Measurements from ENCODE around the gene HECTD4. TPM values are rescaled to one million over a fixed set of nuclear protein-coding genes. Genes with fewer than 3 reads are reported as not detected.

The HECTD4 gene
- total RNA-seq, 1 donor from 2014 or later = 62.1 TPM

DNA sequence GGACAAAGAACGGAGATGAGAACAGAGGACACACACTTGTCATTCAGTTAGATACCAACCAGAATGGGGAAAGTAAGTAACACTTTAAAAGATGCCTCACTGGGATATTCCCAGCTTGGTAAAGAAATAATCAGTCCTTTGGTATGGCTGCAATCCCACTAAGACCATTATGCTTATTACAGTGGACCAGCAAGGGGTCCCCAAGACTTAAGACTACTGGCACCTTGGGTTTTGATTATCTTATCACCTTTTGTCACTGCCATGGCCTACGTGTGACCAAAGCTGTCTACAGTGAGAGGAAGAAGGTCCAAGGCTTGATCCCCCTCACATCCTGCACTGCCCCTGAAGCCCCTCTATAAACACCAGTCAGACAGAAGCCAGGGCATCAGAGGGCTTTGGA, 191.0 kb downstream of the HECTD4 start:
- Mint-ChIP-seq H3K36me3 (peaks cover 9% of the 10 kb centered on the region), H3K9me3 (no peaks in the 10 kb centered on the region), H3K27me3 (no peaks in the 10 kb centered on the region), H3K4me3 (no peak overlapping the region), H3K4me1 (ENCODE audit: unreplicated experiment) (no peaks in the 10 kb centered on the region), H3K27ac (no peak overlapping the region)
- DNase-seq (ENCODE audit: extremely low spot score, unreplicated experiment) = no peak
- TF ChIP-seq, protein P1, sequence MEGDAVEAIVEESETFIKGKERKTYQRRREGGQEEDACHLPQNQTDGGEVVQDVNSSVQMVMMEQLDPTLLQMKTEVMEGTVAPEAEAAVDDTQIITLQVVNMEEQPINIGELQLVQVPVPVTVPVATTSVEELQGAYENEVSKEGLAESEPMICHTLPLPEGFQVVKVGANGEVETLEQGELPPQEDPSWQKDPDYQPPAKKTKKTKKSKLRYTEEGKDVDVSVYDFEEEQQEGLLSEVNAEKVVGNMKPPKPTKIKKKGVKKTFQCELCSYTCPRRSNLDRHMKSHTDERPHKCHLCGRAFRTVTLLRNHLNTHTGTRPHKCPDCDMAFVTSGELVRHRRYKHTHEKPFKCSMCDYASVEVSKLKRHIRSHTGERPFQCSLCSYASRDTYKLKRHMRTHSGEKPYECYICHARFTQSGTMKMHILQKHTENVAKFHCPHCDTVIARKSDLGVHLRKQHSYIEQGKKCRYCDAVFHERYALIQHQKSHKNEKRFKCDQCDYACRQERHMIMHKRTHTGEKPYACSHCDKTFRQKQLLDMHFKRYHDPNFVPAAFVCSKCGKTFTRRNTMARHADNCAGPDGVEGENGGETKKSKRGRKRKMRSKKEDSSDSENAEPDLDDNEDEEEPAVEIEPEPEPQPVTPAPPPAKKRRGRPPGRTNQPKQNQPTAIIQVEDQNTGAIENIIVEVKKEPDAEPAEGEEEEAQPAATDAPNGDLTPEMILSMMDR (conservative IDR thresholded peaks at IDR 0.05) = no peak

DNA sequence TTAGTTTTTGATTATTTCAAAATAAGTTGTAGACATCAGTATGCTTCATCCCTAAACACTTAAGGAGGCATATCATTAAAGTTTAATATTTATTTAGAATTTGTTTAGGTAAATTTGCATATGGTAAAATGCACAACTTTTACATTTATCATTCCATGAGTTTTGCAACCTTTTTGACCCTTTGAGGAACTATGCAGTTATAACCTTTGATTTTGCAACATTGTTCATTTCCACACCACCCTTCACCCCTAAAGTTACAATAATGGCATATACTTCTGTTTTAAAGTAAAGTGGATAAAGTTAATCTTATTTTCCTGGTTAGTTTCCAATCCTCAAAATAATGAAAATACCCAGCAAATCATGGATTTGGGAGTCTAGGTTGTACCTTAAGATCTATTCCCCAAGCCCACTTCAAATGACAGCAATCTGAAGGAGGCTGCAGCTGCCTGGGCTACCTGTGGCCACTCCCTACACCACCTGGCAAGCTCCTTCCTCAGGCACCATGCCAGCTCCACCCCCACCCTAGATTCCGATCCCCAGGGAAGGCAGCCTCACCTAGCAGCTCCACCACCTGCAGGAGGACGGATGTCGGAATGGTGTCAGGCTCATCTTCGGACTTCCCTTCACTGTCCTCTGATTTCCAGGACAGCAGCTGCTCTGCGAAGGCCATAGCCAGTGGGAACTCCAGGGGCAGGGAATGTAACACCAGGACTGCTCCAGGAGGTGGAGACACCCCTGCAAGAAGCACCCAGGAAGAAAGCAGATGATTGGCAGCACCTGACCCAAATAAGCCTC, 191.8 kb downstream of the HECTD4 start:
- Mint-ChIP-seq H3K27me3 (no peaks in the 10 kb centered on the region), H3K4me1 (ENCODE audit: unreplicated experiment) (no peaks in the 10 kb centered on the region), H3K27ac (no peak overlapping the region), H3K9me3 (no peaks in the 10 kb centered on the region), H3K4me3 (no peak overlapping the region), H3K36me3 (peaks cover 7% of the 10 kb centered on the region)
- TF ChIP-seq, protein P1 (conservative IDR thresholded peaks at IDR 0.05) = no peak
- no peak for DNase-seq (ENCODE audit: extremely low spot score, unreplicated experiment)

DNA sequence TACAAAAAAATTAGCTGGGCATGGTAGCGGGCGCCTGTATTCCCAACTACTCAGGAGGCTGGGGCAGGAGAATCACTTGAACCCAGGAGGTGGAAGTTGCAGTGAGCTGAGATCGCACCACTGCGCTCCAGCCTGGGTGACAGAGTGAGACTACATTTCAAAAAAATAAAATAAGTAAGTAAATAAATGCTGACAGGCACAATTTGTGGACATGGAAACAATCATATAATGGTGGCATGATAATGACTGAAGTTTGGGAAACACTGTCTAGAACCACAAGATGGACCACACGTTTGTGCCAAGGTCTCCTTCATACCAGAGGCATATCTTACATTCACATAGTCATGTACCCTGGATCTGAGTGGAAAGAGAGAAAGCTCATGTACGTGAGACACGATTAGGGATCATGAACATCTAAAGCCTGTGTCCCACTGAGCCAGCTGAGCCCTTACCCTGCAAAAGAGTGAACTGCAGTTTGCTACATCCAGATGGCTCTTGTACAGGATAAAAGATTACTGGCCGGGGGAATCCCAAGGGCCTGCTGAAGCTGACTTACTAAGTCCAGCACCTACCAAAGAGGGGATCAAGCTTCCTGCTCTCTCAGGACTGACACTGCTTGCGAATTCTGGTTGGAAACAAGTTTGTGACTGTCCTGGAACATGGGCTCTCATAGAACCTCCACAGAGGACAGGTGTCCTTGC, 194.0 kb downstream of the HECTD4 start:
- Mint-ChIP-seq H3K27ac (no peak overlapping the region), H3K9me3 (no peaks in the 10 kb centered on the region), H3K4me1 (ENCODE audit: unreplicated experiment) (no peaks in the 10 kb centered on the region), H3K36me3 (peaks cover 4% of the 10 kb centered on the region), H3K4me3 (no peak overlapping the region), H3K27me3 (no peaks in the 10 kb centered on the region)
- DNase-seq (ENCODE audit: extremely low spot score, unreplicated experiment) = no peak
- TF ChIP-seq, protein P1 (conservative IDR thresholded peaks at IDR 0.05) = no peak

DNA sequence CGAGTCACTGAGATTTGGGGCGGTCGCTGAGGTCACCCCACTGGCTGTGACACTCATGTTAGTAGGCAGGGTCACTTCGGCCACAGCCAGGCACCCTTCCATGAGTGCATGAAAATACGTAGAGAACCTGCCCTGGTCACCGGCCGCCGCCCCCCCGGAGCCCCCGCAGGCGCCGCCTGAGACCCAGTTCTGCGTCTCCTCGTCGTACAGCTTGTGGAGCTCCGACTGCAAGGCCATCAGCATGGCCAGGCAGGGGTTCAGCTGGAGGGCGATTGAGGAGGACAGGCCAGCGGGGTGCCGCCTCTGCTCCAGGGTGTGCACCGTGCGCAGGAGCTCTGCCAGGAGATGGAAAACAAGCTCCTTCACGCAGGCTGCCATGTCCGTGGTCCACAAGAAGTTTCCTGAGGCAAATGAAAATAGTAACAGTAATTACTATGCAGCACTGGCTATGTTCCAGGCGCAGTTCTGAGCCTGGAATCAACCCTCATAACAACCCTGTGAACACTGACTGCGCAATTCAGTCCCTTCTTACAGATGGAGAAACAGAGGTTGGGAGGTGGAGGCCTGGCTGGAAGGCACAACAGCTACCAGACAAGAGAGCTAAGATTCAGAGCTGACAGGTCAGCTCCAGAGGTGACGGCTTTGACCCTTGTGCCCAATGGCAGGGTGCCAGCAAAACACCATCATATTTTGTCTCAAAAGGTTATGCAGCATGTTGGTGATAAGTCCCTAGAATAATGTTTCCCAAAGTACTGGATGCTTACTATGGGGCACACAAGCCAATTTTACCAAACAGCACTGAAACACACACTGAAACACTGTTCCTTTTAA, 196.9 kb downstream of the HECTD4 start:
- Mint-ChIP-seq H3K4me1 (ENCODE audit: unreplicated experiment) (peaks cover 3% of the 10 kb centered on the region), H3K9me3 (no peaks in the 10 kb centered on the region), H3K27me3 (no peaks in the 10 kb centered on the region), H3K27ac (no peak overlapping the region), H3K36me3 (peaks cover 3% of the 10 kb centered on the region), H3K4me3 (no peak overlapping the region)
- no peak for DNase-seq (ENCODE audit: extremely low spot score, unreplicated experiment)
- TF ChIP-seq, protein P1 (conservative IDR thresholded peaks at IDR 0.05) = no peak

GRCh38 chr12:112184056-112184887, 198.0 kb downstream of the HECTD4 start:
- TF ChIP-seq, protein P1 (conservative IDR thresholded peaks at IDR 0.05) = no peak
- Mint-ChIP-seq H3K4me1 (ENCODE audit: unreplicated experiment) (peaks cover 3% of the 10 kb centered on the region), H3K9me3 (no peaks in the 10 kb centered on the region), H3K27me3 (no peaks in the 10 kb centered on the region), H3K36me3 (peaks cover 3% of the 10 kb centered on the region), H3K27ac (no peak overlapping the region), H3K4me3 (no peak overlapping the region)
- DNase-seq (ENCODE audit: extremely low spot score, unreplicated experiment) = no peak
